Sciatic nerve (tissue), 2 donors: ENCODE results near the gene SUSD2. TPM values are rescaled to one million over a fixed set of nuclear protein-coding genes. Genes with fewer than 3 reads are reported as not detected.
"Not testable (repeated sequence)": the region's sequence is repeated elsewhere in the genome, so short reads cannot be mapped to it uniquely, and the experiment has no call there.

Experiments
- ATAC-seq: fragments of 200-7000 bp; cut with Tn5 transposase; one replicate; pipeline ENCODE4 v1.9.1; 2020; ENCODE audit warnings: mild to moderate bottlenecking, moderate library complexity
- DNase-seq: peaks from one replicate; pipeline ENCODE4 v3.0.0-alpha.2; 2020; ENCODE audit warnings: low spot score
- intact Hi-C: fragments of 100-400 bp; cut with DNase I; formaldehyde crosslinking; loops from one replicate; pipeline ENCODE4 v1.14.2; 2022
- total RNA-seq: library from RNA; stranded (reverse); fragmentation: NEBNext Ultra II Directional; extraction: Animal tissue kit (Norgen Biotek cat#: 25700); gene quantifications from one replicate; pipeline ENCODE4 v1.2.1, GENCODE V29; 2021
- donor health status: DM: no; HTN: no; CAD: no.
- donor health status: DM: no; HTN: no; CAD: no.

Gene SUSD2
- total RNA-seq, 1 donor from 2014 or later = 4.1 TPM

DNA sequence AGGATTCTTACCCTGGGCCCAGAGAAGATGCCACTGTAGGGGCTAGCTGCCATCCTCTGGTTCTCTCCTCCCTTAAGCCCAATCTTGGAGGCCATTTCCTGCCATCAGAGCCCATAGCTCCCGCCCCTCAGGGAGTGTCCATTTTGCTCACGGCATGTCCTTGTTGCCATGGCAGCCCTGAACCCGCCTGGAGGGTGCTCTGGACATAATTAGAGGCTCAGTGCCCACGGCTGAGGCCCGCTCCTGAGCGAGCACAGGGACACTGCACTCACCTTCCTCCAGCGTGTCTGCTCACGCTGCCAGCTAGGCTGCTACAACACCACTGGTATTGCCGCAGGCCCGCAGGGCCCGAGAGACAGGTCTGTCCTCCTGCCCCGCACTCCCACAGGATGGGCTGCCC lies 11.1 kb upstream of the SUSD2 start:
- intact Hi-C loops = loop anchor here (10.0 kb wide), 2 partner anchors 65 to 165 kb away; partner anchors contain the start of gene GSTT4

DNA sequence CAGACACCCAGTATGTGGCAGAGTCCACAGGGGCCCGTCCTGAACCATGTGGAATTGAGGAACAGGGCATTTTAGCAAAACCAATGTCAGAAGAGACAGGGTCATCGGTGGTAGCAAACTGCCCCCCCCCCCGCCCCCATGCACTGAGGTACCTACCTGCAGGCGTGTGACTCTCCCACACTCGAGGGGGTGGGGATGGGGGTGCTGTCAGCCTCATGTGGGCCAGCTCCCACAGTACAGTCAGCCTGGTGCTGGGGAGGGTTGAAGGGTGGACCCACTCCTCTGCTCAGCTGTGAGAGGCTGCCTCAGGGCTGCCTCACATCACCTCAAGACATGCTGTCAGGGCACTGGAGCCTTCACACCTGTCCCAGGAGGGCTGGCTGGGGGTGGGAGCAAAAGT lies 10.7 kb upstream of the SUSD2 start:
- ATAC-seq (no peak), DNase-seq (no peak)
- intact Hi-C loops = loop anchor here (10.0 kb wide), 2 partner anchors 66 to 166 kb away; partner anchors contain the start of gene GSTT4

More for the DNA sequence above, 11.1 kb upstream of the SUSD2 start:
- DNase-seq = no peak
- no peak for ATAC-seq

DNA sequence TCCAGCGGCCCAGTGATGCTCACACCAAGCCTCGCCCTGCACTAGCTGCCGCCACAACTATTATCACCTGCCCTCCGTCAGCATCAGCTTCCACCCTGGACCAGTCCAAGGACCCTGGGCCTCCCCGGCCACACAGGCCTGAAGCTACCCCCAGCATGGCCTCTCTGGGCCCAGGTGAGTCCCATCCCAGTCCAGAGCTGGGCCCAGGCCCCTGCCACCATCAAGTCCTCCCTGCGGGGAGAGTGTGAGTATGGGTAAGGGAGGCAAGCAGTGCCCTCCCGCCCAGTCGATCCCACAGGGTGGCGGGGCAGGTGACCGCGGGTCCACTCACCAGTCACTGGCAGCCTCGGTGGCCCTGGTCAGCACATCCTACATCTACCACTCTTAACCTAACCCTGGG lies 9.5 kb upstream of the SUSD2 start:
- ATAC-seq (no peak), DNase-seq (no peak)
- intact Hi-C loops = loop anchor here (10.0 kb wide), 2 partner anchors 67 to 167 kb away; partner anchors contain the start of gene GSTT4

DNA sequence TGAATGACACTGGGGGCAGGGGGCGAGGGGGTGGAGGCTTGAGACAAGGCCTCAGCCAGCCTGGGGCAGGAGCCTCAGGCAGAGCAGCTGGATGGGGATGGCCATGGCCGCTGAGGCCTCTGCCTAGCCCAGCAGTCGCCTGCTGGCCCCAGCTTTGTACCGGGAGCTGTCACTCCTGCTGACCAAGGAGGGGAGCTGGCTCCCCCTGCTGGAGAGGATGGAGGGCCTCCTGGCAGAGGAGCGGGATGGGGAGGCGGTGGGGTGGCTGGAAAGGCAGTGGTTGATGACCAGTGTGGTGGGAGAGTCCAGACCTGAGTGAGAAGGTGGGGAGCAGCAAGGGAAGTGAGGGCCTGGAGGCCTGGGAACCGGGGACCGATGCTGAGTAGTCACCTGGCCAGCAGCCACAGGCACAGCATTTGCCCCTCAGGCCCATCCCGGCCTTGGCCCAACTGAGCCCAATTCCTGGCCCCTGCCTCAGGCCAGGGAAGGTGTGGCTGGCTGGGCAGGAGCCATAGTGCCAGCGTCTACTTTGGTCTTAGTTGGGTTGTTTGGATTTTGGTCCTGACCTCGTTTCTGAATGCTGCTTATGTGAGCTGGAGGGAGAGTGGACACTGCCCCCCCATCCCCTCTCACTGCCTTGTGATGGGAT lies 6.0 kb upstream of the SUSD2 start:
- intact Hi-C loops = loop anchor here (10.0 kb wide), 2 partner anchors 70 to 170 kb away; partner anchors contain the start of gene GSTT4
- DNase-seq (peak; percentile 91), ATAC-seq (peak; percentile 85)

DNA sequence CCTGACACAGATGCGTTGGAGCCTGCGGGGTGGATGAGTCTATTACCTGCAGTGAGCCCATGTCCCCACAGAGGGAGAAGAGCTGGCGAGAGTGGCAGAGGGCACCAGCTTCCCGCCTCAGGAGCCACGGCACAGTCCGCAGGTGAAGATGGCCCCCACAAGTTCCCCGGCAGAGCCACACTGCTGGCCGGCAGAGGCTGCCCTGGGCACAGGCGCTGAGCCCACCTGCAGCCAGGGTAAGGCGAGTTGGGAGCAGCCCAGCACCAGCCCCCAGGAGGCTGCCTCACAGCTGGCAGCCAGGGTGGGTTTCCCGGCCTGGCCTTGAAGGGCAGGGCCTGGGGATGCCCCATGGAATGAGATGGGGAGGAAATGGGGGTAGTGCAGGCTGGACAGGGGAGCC lies 5.2 kb upstream of the SUSD2 start:
- ATAC-seq (no peak), DNase-seq (no peak)
- intact Hi-C loops = loop anchor here (10.0 kb wide), 2 partner anchors 71 to 171 kb away; partner anchors contain the start of gene GSTT4

DNA sequence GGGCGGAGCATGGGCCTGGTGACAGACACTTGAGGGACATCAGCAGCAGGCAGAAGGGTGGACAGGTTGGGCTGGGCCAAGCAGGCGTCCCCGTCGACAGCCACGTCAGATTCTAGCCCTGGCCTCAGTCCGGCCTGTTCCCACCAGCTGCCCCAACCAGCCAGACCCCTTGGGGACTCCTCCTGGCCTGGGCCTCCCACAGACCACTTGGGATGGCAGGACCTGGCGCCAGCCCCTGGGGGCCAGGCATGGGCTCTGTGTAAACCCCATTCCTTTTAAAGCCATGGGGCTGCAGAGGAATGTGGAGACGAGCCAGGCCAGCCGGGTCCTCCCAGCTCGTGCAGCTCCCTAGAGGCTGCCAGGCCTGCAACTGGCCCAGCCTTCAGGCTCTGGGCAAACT lies 4.7 kb upstream of the SUSD2 start:
- DNase-seq = no peak
- peak; percentile 6 for ATAC-seq
- intact Hi-C loops = loop anchor here (10.0 kb wide), 2 partner anchors 72 to 172 kb away; partner anchors contain the start of gene GSTT4

DNA sequence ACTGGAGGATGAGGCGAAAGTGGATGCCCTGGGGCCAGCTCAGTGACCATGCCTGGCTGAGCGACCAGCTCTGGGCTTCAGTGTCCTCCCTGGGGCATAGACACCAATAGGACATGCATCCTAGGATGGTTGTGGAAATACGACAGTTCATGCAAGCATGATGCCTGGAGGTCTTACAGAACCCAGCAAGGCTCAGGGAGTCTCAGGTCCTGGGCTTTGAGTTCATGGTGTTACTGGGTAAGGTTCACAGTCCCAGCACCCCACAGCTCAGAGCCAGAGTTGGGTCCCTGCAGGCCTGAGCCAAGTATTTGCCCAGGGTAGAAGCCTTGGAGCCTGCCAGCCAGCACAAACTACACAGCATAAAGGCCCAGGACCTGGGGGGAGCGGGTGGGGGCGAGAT lies 4.2 kb upstream of the SUSD2 start:
- intact Hi-C loops = loop anchor here (10.0 kb wide), 2 partner anchors 72 to 172 kb away; partner anchors contain the start of gene GSTT4
- no peak for DNase-seq
- no peak for ATAC-seq

DNA sequence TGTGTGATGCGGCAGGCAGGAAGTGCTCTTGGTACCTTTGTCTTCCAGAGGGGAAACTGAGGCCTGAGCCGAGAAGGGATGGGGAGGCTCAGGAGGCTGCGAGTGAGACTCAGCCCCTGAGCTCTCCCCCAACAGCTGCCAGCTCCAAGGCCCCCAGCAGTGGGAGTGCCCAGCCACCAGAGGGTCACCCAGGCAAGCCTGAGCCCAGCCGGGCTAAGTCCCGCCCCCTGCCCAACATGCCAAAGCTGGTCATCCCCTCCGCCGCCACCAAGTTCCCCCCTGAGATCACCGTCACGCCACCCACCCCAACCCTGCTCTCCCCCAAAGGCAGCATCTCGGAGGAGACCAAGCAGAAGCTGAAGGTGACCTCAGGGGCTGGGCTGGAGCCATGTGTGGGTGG lies 3.8 kb upstream of the SUSD2 start:
- intact Hi-C loops = loop anchor here (10.0 kb wide), 2 partner anchors 73 to 173 kb away; partner anchors contain the start of gene GSTT4
- no peak for DNase-seq
- no peak for ATAC-seq

DNA sequence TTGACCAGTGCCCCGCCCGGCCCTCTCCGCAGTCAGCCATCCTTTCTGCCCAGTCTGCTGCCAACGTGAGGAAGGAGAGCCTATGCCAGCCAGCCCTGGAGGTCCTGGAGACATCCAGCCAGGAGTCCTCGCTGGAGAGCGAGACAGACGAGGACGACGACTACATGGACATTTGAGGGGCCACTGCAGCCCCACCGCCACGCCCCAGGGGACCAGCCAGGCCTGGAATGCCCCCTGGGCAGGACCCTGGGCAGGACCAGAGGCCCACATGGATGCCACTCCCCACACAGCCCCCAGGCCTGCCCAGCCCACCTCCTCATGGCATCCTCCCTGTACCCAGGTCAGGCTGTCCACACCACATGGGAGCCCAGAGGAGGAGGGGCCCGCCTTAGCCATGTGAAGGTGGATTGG lies 3.3 kb upstream of the SUSD2 start:
- ATAC-seq (no peak), DNase-seq (no peak)
- intact Hi-C loops = loop anchor here (10.0 kb wide), 2 partner anchors 73 to 173 kb away; partner anchors contain the start of gene GSTT4

DNA sequence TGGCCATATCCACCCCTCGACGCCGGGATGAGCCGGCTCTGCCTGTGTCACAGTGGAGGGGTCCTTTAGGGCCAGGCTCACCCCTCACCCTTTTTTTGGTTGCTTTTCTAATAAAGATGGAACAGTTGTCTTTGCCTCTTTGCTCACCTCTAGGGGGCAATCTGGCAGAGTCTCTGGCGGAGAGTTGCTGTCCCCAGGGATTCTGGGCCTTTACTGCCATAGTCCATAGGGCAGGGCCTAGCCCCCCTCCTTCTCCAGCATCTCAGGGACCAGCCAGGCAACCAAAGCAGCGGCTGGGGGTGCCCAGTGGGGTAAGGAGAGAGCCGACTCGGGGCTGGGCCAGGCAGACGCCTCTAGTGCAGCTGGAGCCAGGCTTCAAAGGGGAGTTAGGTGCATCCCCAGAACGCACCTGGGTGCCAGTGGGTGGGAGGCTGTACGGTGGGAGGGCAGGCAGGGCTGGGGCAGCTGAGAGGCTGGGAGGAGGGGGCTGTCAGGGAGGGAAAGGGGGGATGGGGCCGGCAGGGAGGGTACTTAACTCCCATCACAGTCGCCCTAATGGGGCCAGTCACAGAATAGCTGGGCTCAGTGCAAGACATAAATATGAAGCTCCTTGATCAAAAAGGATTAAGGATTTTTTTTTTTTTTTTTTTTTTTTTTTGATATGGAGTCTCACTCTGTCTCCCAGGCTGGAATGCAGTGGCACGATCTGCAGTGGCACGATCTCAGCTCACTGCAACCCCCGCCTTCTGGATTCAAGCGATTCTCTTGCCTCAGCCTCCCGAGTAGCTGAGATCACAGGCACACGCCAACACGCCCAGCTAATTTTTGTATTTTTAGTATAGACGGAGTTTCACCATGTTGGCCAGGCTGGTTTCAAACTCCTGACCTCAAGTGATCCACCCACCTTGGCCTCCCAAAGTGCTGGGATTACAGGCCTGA lies 2.5 kb upstream of the SUSD2 start:
- DNase-seq (no peak), ATAC-seq (no peak)
- intact Hi-C loops = loop anchor here (10.0 kb wide), 2 partner anchors 74 to 174 kb away; partner anchors contain the start of gene GSTT4

DNA sequence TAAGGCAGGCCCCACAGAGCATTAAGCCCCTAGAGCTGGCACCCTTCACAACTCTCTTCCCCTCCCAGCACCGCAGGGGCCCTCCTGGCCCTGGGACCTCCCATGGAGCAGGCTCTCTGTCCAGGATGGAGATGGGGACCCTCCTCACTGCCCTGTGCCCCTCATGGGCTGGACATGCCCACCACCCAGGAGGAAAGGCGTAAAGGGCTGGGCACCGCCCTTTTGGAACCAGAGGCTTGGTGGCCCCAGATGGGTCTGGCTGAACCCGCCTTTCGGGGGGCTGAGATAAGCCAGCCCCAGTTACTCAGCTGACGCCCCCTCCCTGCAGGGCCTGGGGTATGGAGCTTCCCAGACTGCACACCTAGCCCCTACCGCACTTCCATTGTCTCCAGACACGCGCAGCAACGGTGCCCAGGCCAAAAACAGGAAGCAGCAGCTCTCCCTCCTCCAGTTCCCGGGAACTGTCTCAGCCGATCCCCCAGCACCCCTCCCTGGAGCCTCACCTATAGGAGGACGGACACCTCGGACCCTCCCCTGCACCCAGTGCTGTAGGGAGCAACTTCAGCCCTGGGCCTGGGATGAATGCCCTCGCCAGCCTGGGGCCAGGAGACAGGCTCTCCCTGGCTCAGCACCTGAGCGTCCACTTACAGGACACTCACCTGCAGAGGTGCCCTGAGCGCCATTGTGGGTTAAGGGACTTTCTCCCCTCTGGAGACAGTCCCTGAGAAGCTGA lies 1.6 kb upstream of the SUSD2 start:
- DNase-seq = no peak
- intact Hi-C loops = loop anchor here (10.0 kb wide), 2 partner anchors 75 to 175 kb away; partner anchors contain the start of gene GSTT4
- no peak for ATAC-seq

DNA sequence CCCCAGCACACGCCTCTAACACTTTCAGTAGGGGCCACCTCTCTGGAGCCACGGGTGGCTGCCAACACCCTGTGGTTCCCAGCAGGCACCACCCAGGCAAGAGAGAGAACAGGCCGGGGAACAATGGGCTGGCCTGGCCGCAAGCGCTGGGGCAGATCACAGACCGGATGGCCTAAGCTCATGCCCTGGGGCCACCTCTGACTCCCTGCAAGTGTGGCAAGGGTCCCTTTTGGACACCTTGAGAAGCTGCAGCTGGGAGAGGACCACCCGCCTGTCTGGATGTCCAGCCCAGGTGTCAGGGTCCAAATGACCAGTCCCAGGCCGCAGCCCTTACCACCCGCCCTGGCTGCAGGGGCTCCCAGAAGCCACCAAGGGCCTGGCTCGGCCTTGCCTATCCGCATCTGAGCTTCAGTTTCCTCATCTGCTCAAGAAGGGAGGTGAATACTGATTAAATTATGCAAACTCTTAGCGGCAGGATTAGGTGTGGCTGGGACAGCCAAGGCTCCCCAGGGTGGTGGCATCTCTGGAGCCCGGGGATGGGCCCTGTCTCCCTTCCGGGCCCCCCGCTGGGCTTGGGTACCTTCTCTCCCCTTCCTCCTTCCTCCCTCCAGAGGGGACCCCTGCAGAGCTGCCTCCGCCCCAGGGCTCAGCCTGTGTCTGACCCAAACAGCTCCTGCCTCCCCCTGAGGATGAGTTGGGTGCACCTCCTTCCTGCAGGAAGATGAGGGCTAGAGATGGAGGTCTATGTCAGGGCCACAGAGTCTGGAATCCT lies 785 bp upstream of the SUSD2 start:
- no peak for ATAC-seq
- no peak for DNase-seq
- intact Hi-C loops = no loop called here

DNA sequence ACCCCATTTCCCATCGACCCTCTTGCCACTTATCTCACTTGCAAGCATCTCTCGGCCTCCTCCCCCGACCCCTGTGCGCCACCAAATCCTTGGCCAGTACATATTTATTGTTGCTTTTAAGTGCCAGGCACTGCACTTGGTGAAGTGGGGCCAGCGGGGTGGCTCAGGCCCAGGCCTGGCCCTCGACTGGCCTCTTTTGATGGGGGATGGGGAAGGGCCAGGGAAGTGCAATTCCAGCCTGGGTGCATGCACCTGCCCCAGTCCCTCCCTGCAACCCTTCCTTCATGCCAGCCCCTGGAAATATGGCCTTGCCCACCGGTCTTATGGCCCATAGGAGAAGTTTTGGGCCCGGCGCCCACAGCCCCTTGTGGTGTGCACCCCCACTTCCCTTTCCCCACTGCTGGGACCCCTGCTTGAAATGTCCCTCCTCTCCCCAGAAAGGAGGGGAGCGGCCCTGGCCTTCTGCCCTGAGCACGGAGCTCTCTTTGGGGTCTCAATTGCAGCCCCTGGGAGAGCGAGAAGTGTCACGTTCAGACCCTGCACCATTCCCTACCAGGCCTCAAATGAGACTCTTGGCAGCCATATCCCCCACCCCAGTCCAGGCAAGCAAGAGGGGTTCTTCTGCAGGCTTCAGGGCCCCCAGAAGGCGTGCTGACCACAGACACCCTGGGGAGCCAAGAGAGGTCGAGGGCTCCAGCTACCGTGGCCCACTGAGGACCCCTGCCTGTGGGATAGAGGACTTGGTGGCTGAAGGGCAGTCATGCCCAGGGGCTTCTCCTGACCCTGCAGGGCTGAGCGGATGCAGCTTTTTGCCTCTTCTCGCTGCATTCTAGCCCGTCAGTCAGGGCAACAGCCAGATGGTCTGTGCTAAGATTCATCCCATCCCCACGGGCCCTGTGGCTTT lies 961 bp downstream of the SUSD2 start:
- DNase-seq (no peak), ATAC-seq (no peak)
- intact Hi-C loops = no loop called here

DNA sequence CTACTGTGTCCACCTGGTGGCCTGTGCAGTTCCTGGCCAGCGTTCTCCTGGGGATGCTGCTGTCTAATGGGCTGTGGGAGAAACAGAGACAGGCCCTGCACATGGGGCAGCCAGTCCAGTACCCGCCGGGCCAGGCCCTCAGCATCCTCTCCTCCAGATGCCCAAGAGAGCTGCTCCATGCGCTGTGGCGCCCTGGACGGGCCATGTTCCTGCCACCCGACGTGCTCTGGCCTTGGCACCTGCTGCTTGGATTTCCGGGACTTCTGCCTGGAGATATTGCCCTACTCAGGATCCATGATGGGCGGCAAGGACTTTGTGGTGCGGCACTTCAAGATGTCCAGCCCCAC lies 1.6 kb downstream of the SUSD2 start:
- ATAC-seq, intact Hi-C loops, DNase-seq: not testable (repeated sequence)

DNA sequence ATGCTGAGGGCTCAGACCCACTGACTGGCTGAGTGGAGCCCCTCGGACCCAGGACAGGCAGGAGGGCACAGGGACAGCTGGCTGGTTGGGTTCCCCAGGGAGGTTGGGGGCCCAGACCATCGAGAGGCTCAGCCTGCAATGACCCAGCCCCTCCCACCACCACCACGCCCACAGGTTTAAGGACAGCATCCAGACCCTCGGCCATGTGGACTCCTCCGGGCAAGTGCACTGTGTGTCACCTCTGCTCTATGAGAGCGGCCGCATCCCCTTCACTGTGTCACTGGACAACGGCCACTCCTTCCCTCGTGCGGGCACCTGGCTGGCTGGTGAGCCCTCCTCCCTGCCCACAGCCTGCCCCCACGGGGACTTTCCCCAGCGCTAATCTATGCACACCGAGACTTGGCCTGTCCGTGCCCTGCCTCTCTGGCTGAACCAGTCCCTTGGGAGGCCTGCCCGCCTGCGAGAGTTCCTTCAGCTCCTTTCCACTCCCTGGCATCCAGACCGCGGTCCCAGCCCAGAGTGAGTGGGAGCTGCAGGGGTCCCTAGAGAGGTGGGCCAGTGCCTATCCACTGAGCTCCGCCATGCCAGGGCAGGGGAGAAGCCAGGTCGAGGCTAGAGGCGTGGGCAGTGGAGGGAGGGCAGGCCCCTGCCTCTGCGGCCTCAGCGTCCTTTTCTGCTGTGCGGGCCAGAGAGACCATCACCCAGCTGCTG lies 2.2 kb downstream of the SUSD2 start:
- intact Hi-C loops = no loop called here
- no peak for ATAC-seq
- no peak for DNase-seq

DNA sequence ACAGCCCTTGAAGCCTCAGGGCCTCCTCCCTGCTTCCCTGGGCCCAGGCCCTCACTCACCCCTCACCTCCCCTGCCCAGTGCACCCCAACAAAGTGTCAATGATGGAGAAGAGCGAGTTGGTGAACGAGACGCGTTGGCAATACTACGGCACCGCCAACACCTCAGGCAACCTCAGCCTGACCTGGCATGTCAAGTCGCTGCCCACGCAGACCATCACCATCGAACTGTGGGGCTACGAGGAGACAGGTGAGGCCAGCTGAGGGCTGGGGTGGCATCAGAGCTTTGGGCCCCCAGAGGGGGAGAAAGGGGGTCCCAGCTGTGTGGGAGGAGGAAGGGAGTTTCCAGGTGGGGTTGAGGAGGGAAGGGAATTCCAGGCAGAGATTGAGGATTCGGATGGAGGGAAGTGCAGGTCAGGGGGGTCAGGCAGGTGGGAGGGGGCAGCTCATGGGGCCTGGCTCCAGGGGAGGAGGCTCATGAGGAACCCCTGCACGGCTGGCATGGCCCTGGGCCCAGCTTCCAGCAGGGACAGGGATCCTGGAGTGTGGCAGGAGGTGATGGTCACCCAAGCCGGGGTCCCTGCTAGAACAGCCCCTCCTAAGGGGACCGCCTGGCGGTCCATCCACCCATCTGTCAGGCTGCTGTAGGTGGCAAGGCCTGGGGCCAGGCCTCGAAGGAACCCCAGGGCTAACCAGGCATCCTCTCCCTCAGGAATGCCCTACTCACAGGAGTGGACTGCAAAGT lies 2.9 kb downstream of the SUSD2 start:
- DNase-seq (no peak), ATAC-seq (no peak)
- intact Hi-C loops = no loop called here
